GM12878 (cell line): Measurements from ENCODE around the gene TPGS1. TPM values are rescaled to one million over a fixed set of nuclear protein-coding genes. Genes with fewer than 3 reads are reported as not detected.

Experiments
- ATAC-seq: fragments of 200-7000 bp; cut with Tn5 transposase; 3 replicates; pipeline ENCODE4 v1.9.1; 2020; ENCODE audit warnings: mild to moderate bottlenecking, moderate library complexity
- BruUV-seq: library from RNA; stranded (reverse); fragments of 400-500 nt; replicated peaks from 2 replicates; lab custom pipeline; 2021; lab: Mats Ljungman, UMichigan
- CTCF ChIA-PET: fragments of 300-600 bp; sonication (Branson Sonifier 250); formaldehyde crosslinking; extraction: SDS; loops from one replicate; lab custom pipeline; 2021; ENCODE audit warnings: inconsistent platforms; lab: Yijun Ruan, JAX
- POLR2A ChIA-PET: fragments of 350-600 bp; formaldehyde crosslinking; extraction: SDS; loops from one replicate; lab custom pipeline; 2021; ENCODE audit warnings: inconsistent platforms; lab: Charles Lee
- RAD21 ChIA-PET: fragments of 300-600 bp; sonication (Branson Sonifier 250); formaldehyde crosslinking; loops from one replicate; lab custom pipeline; 2023; ENCODE audit warnings: antibody characterized with exemption; ENCODE audit not compliant: unreplicated experiment; lab: Charles Lee
- SMC1A ChIA-PET: fragments of 300-600 bp; sonication (Branson Sonifier 250); formaldehyde crosslinking; loops from one replicate; lab custom pipeline; 2023; ENCODE audit not compliant: unreplicated experiment, uncharacterized antibody; lab: Charles Lee
- DNase-seq: peaks from one replicate; pipeline ENCODE4 v3.0.0-alpha.2; 2011; ENCODE audit warnings: low read depth, low spot score
- FAIRE-seq: peaks from 3 replicates; lab custom pipeline; 2011; peaks lifted over from hg19 to GRCh38; lab: Jason Lieb, UNC
- H2AFZ ChIP-seq: 2 replicates; pipeline ENCODE4 v1.6.0; 2011; ENCODE audit warnings: low read depth, low read length, control low read depth; ENCODE audit not compliant: control insufficient read depth
- H3K27ac ChIP-seq: 2 replicates; pipeline ENCODE4 v1.5.1; 2011; ENCODE audit warnings: control low read depth; ENCODE audit not compliant: control insufficient read depth, insufficient read depth
- H3K27me3 ChIP-seq, 2 experiments: replicated peaks in 1 of 2; 2 replicates each; pipeline versions ENCODE4 v1.6.0 to v1.6.1; 2011; ENCODE audit warnings: low read length in 1 of 2; ENCODE audit not compliant: control insufficient read depth in 2 of 2, insufficient read depth in 2 of 2
- H3K36me3 ChIP-seq, 2 experiments: 2 replicates each; pipeline ENCODE4 v1.5.1; 2011; ENCODE audit warnings: low read length in 1 of 2; ENCODE audit not compliant: control insufficient read depth in 2 of 2, insufficient read depth in 2 of 2
- H3K4me1 ChIP-seq: 2 replicates; pipeline ENCODE4 v1.6.1; 2011; ENCODE audit warnings: mild to moderate bottlenecking, low read length, moderate library complexity, mixed read lengths; ENCODE audit not compliant: control insufficient read depth, insufficient read depth
- H3K4me2 ChIP-seq: 2 replicates; pipeline ENCODE4 v1.6.0; 2011; ENCODE audit warnings: control low read depth; ENCODE audit not compliant: control insufficient read depth, insufficient read depth
- H3K4me3 ChIP-seq: fragments of 200-600 bp; sonication (generic); 2 replicates; pipeline ENCODE4 v1.5.1; 2016
- H3K79me2 ChIP-seq: 2 replicates; pipeline ENCODE4 v1.6.0; 2011; ENCODE audit warnings: low read length; ENCODE audit not compliant: control insufficient read depth, insufficient read depth
- H3K9ac ChIP-seq: 2 replicates; pipeline ENCODE4 v1.8.0; 2011; ENCODE audit warnings: low read length, control low read depth, mixed read lengths; ENCODE audit not compliant: control insufficient read depth, insufficient read depth
- H3K9me3 ChIP-seq: replicated peaks from 3 replicates; pipeline ENCODE4 v1.5.1; 2011; ENCODE audit warnings: mild to moderate bottlenecking, low read length; ENCODE audit not compliant: control insufficient read depth, insufficient read depth
- H4K20me1 ChIP-seq: 2 replicates; pipeline ENCODE4 v1.6.0; 2011; ENCODE audit not compliant: control insufficient read depth, insufficient read depth
- EZH2 ChIP-seq: IDR thresholded peaks from 2 replicates; pipeline ENCODE4 v1.6.1; 2012; ENCODE audit warnings: low read depth, mild to moderate bottlenecking, control low read depth, inconsistent platforms, low read length, borderline replicate concordance; ENCODE audit not compliant: control insufficient read depth
- JUND ChIP-seq: IDR thresholded peaks from 2 replicates; pipeline ENCODE4 v1.6.1; 2012; ENCODE audit warnings: low read depth, mild to moderate bottlenecking, low read length, improper control_type of control experiment, moderate library complexity
- MAX ChIP-seq: IDR thresholded peaks from 2 replicates; pipeline ENCODE4 v1.6.1; 2012; ENCODE audit warnings: low read depth, low read length, improper control_type of control experiment
- SREBF1 ChIP-seq: IDR thresholded peaks from 2 replicates; pipeline ENCODE4 v1.6.1; 2012; ENCODE audit warnings: mild to moderate bottlenecking, low read length
- SREBF2 ChIP-seq: IDR thresholded peaks from 2 replicates; pipeline ENCODE4 v1.6.1; 2012; ENCODE audit warnings: mild to moderate bottlenecking, low read length
- WGBS: methylation state at CpG from one replicate; pipeline ENCODE4 v1.1.6; 2016; ENCODE audit warnings: low lambda C conversion rate; ENCODE audit not compliant: insufficient replicate concordance, insufficient coverage; ENCODE audit errors: missing lambda C conversion rate; 5-methylcytosine and 5-hydroxymethylcytosine counted together
- in situ Hi-C: fragments of 300-500 bp; cut with MboI; formaldehyde crosslinking; loops from 9 replicates; pipeline ENCODE4 v1.14.3; 2018; ENCODE audit warnings: mixed read lengths
- intact Hi-C: fragments of 100-400 bp; cut with micrococcal nuclease; formaldehyde crosslinking; loops from one replicate; pipeline ENCODE4 v1.14.2; 2022; ENCODE audit not compliant: unreplicated experiment
- polyA plus RNA-seq, 11 experiments: library from polyadenylated mRNA; depleted of rRNA in 4 of 11; unstranded in 6 of 11; stranded (reverse) in 5 of 11; fragments of >200 nt; fragmentation: Nextera tagmentation in 4 of 11; fragmentation: Illumina TruSeq in 1 of 11; extraction: Ambion mirVana in 4 of 11; extraction: Trizol in 1 of 11; gene quantifications; 1 replicate in 1 of 11; 2 replicates in 10 of 11; pipeline versions ENCODE4 v1.2.1 to v1.2.3, GENCODE V29; 2011 to 2016; ENCODE audit warnings: inconsistent platforms in 2 of 11, missing spikeins in 2 of 11, low read depth in 1 of 11
- total RNA-seq, 4 experiments: library from RNA; depleted of rRNA in 3 of 4; stranded (reverse); fragments of >200 nt in 3 of 4; fragmentation: Illumina TruSeq in 1 of 4; extraction: Trizol in 1 of 4; gene quantifications; 2 replicates each; pipeline versions ENCODE4 v1.2.1 to v1.2.3, GENCODE V29; 2013 to 2021

Gene TPGS1
- total and polyA plus RNA-seq, 10 of the 15 experiments (the other 5 are each of a cell fraction or from before 2014, with no cell fraction given): 0.24 to 24.7 (median 7.7) TPM; not detected in 2

DNA sequence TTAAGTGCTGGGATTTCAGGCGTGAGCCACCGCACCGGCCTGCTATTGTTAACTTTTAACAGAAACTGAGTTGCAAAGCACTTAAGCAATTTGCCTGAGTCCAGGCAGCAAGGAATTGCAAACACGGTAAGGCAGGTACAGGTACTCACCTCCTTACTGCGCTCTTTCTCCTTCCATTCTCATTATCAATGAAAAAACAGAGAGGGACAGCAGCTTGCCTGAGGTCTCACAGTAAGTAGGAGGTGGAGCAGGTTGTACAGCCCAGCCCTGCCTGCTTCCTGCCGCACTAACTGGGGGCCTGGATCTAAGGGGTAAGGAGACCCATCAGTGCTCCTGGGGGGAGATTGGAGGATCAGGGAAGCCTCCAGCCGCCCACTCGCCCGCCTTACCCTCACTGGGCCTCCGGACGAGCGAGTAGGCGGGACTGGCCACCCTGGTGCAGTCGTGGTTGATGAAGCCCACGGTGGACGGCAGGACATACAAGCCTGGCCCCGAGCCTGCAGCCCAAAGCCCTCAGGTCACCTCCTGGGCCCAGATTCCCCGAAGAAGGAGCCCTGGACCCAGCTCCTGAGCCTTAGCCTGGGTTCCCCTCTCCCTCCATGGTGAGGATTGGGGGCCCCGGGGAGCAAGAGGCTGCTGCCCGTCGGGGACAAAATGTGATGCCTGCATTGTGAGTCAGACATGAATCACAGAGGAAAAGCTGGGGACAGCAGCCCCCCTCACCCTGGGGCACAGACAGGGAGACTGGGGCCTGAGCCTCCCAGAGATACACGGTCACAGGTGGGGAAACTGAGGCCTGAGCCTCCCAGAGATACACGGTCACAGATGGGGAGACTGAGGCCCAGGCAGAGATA lies 35.1 kb upstream of the TPGS1 start:
- DNase-seq: no peak
- no peak for FAIRE-seq
- Histone ChIP-seq H4K20me1 (no peaks in the 10 kb centered on the region), H3K36me3 (no peaks in the 10 kb centered on the region), H3K4me2 (no peak overlapping the region), H3K27me3 (no peaks in the 10 kb centered on the region), H3K4me3 (no peak overlapping the region), H3K27ac (no peak overlapping the region), H3K79me2 (no peaks in the 10 kb centered on the region), H2AFZ (no peak overlapping the region), H3K9me3 (no peaks in the 10 kb centered on the region), H3K4me1 (no peaks in the 10 kb centered on the region), H3K9ac (no peak overlapping the region)
- CTCF ChIA-PET: no interaction called here
- SMC1A ChIA-PET: no interaction called here
- WGBS: 46% methylated on average over 23 of the region's 23 CpGs
- intact Hi-C loops (no loop called here), in situ Hi-C loops (no loop called here)
- no peak for ATAC-seq
- RAD21 ChIA-PET: no interaction called here
- TF ChIP-seq JUND: no peak
- no peak for TF ChIP-seq SREBF1
- no peak for TF ChIP-seq MAX
- no peak for TF ChIP-seq SREBF2
- TF ChIP-seq EZH2: no peak
- POLR2A ChIA-PET: no interaction called here
- BruUV-seq: no TSS peak
